Spleen (tissue), 7 donors: ENCODE results near the gene ABCA7.

ENCODE experiments used
- CTCF ChIP-seq, 11 experiments: fragments of 200-600 bp in 7 of 11; fragments of 450-650 bp in 4 of 11; sonication (generic) in 4 of 11; IDR thresholded peaks in 8 of 11; conservative IDR thresholded peaks in 3 of 11; 1 replicate in 7 of 11; 2 replicates in 4 of 11; pipeline versions ENCODE4 v1.4.0 to v1.8.0; 2016 to 2021; ENCODE audit warnings: antibody characterized with exemption in 11 of 11, inconsistent platforms in 4 of 11, mild to moderate bottlenecking in 1 of 11
- POLR2A ChIP-seq, 3 donors: fragments of 450-650 bp; IDR thresholded peaks; one replicate each; pipeline ENCODE4 v1.5.1; 2017; ENCODE audit warnings: antibody characterized with exemption in 3 of 3, mild to moderate bottlenecking in 1 of 3
- POLR2AphosphoS5 ChIP-seq, 3 donors: sonication (generic); formaldehyde crosslinking; IDR thresholded peaks; one replicate each; pipeline ENCODE4 v1.5.1; 2017; ENCODE audit warnings: antibody characterized with exemption in 3 of 3
- donor health status: DM: no; HTN: no; CAD: no; lungs with moderate emphysema.
- donor health status: DM: no; HTN: no; CAD: no.
- donor health status: DM: no; HTN: no; CAD: no.

- TF ChIP-seq CTCF (IDR thresholded peaks at IDR 0.05 in 8 of 11, conservative IDR thresholded peaks at IDR 0.05 in 3 of 11) (no peak), POLR2A (IDR thresholded peaks at IDR 0.05) (no peak), POLR2AphosphoS5 (IDR thresholded peaks at IDR 0.05) (peak in 2 of 3 donors; percentile 17 to 80)
Observed at GRCh38 chr19:1113986-1114483, 74.1 kb downstream of the ABCA7 start.
